ENCODE results near the gene DAPL1.
"Not testable (repeated sequence)": the region's sequence is repeated elsewhere in the genome, so short reads cannot be mapped to it uniquely, and the experiment has no call there.

The DAPL1 gene

DNA sequence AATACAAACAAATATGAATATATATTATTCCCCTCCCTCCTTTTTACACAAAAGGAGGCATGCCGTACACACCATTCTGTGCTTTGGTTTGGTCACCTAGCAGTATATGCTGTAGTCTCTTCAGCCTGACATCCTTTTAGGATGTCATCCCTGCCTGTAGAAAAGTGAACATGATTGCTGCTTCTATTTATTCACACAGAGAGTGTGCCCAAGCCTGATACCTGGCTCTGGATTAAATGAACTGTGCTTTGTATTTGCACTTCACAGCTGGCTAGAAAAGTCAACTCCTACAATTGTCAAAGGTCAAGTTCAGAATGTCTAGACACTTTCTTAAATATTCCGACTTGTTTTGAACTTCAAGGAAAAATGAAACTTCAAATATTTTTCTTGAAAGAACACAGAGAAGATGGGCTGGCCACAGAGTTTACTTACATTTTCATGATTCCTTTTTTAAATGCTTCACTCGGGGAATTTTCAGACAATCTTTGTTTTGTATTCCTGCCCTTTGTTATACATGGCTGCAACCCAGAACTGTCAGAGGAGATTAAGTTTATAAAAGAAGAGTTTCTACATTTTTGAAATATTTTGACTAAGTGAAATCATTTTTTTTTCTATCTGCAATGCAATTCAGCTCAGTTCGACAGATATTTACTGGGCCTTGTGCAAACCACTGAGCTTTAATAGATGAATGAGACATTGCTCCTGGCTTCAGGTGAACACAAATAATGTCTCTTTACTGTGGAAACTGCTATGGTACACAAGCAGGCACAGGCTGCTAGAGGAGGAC, 33.5 kb downstream of the DAPL1 start:
- Histone ChIP-seq H3K9me3 (replicated peaks; ENCODE audit: low read length) (no peaks in the 10 kb centered on the region), H3K9ac (ENCODE audit: low read depth, low read length) (no peak overlapping the region), H3K27me3 (ENCODE audit: control insufficient read depth, insufficient read depth, low read length) (no peaks in the 10 kb centered on the region)

GRCh38 chr2:158829167-158829566, 34.0 kb downstream of the DAPL1 start:
- no peaks in the 10 kb centered on the region for H3K9me3 ChIP-seq (replicated peaks; ENCODE audit: low read length)
- peaks cover 11% of the 10 kb centered on the region for H3K4me1 ChIP-seq (ENCODE audit: control insufficient read depth, insufficient read depth, low read length)
- peak overlapping the region; percentile 2 for H3K4me2 ChIP-seq (ENCODE audit: low read length)
- no peak overlapping the region for H3K9ac ChIP-seq (ENCODE audit: low read depth, low read length)
- H3K36me3 ChIP-seq (ENCODE audit: insufficient read depth, low read length), result no peaks in the 10 kb centered on the region
- no peaks in the 10 kb centered on the region for H3K27me3 ChIP-seq (ENCODE audit: control insufficient read depth, insufficient read depth, low read length)
- H3K4me3 ChIP-seq (ENCODE audit: low read length), result no peak overlapping the region

More for the DNA sequence above, 33.5 kb downstream of the DAPL1 start:
- Histone ChIP-seq H3K4me1 (ENCODE audit: control insufficient read depth, insufficient read depth, low read length) (peaks cover 11% of the 10 kb centered on the region), H3K36me3 (ENCODE audit: insufficient read depth, low read length) (no peaks in the 10 kb centered on the region), H3K4me3 (ENCODE audit: low read length) (no peak overlapping the region), H3K4me2 (ENCODE audit: low read length) (peak overlapping the region; percentile 26)

DNA sequence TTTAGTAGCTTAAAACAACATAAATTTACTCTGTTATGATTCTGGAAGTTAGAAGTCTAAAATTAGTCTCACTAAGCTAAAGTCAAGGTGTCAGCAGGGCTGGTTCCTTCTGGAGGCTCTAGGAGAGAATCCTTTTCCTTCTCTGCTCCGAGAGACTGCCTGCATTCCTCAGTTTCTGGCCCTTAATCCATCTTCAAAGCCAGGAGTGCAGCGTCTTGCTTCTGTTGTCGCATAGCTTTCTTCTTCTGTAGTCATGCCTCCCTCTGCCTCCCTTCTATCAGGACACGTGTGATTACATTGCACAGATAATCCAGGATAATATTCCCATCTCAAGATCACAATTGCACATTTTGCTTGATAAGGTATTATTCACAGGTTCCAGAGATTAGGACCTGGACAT, 35.1 kb downstream of the DAPL1 start:
- Histone ChIP-seq H3K9ac (ENCODE audit: low read depth, low read length) (no peak overlapping the region), H3K27me3 (ENCODE audit: control insufficient read depth, insufficient read depth, low read length) (no peaks in the 10 kb centered on the region), H3K4me3 (ENCODE audit: low read length) (no peak overlapping the region), H3K36me3 (ENCODE audit: insufficient read depth, low read length) (no peaks in the 10 kb centered on the region), H3K4me1 (ENCODE audit: control insufficient read depth, insufficient read depth, low read length) (peaks cover 11% of the 10 kb centered on the region), H3K9me3 (replicated peaks; ENCODE audit: low read length) (no peaks in the 10 kb centered on the region), H3K4me2 (ENCODE audit: low read length) (no peak overlapping the region)

- Histone ChIP-seq H3K4me2 (ENCODE audit: low read length) (no peak overlapping the region), H3K4me1 (ENCODE audit: control insufficient read depth, insufficient read depth, low read length) (no peaks in the 10 kb centered on the region), H3K4me3 (ENCODE audit: low read length) (no peak overlapping the region), H3K27me3 (ENCODE audit: control insufficient read depth, insufficient read depth, low read length) (no peaks in the 10 kb centered on the region), H3K36me3 (ENCODE audit: insufficient read depth, low read length) (no peaks in the 10 kb centered on the region), H3K9me3 (replicated peaks; ENCODE audit: low read length) (no peaks in the 10 kb centered on the region), H3K9ac (ENCODE audit: low read depth, low read length) (no peak overlapping the region)
Observed at GRCh38 chr2:158835431-158835830, 40.3 kb downstream of the DAPL1 start.

GRCh38 chr2:158837645-158838044, 42.5 kb downstream of the DAPL1 start:
- H3K4me1 ChIP-seq (ENCODE audit: control insufficient read depth, insufficient read depth, low read length), result peaks cover 3% of the 10 kb centered on the region
- no peak overlapping the region for H3K4me3 ChIP-seq (ENCODE audit: low read length)
- H3K4me2 ChIP-seq (ENCODE audit: low read length), result no peak overlapping the region
- H3K27me3 ChIP-seq (ENCODE audit: control insufficient read depth, insufficient read depth, low read length), result peaks cover 6% of the 10 kb centered on the region
- H3K9me3 ChIP-seq (replicated peaks; ENCODE audit: low read length), result no peaks in the 10 kb centered on the region
- no peaks in the 10 kb centered on the region for H3K36me3 ChIP-seq (ENCODE audit: insufficient read depth, low read length)
- no peak overlapping the region for H3K9ac ChIP-seq (ENCODE audit: low read depth, low read length)

DNA sequence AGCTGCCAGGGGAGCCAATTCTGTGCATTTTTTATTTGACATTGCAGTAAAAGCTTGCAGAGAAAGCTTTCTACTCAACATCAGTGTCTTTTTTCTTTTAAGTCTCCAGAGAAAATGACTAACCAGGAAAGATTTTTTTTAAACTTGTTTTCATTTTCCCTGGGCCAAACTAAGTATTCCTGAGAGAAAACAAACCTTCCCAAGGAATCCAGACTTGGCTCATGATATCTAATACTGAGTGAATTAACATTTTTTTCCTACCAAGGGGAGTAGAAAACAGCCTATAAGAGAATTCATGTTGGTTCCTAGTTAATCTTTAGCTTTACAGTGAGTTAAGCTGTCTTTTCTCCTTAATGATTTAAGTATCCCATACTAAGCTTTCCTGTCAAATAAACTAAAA, 46.7 kb downstream of the DAPL1 start:
- Histone ChIP-seq H3K36me3 (ENCODE audit: insufficient read depth, low read length) (no peaks in the 10 kb centered on the region), H3K9me3 (replicated peaks; ENCODE audit: low read length) (no peaks in the 10 kb centered on the region), H3K4me2 (ENCODE audit: low read length) (no peak overlapping the region), H3K4me1 (ENCODE audit: control insufficient read depth, insufficient read depth, low read length) (peaks cover 3% of the 10 kb centered on the region), H3K27me3 (ENCODE audit: control insufficient read depth, insufficient read depth, low read length) (peaks cover 26% of the 10 kb centered on the region), H3K9ac (ENCODE audit: low read depth, low read length) (no peak overlapping the region), H3K4me3 (ENCODE audit: low read length) (no peak overlapping the region)

- H3K4me1 ChIP-seq (ENCODE audit: control insufficient read depth, insufficient read depth, low read length), result peaks cover 3% of the 10 kb centered on the region
- H3K27me3 ChIP-seq (ENCODE audit: control insufficient read depth, insufficient read depth, low read length), result peaks cover 32% of the 10 kb centered on the region
- H3K9me3 ChIP-seq (replicated peaks; ENCODE audit: low read length), result no peaks in the 10 kb centered on the region
- H3K4me3 ChIP-seq (ENCODE audit: low read length), result no peak overlapping the region
- H3K4me2 ChIP-seq (ENCODE audit: low read length), result no peak overlapping the region
- H3K9ac ChIP-seq (ENCODE audit: low read depth, low read length), result no peak overlapping the region
- H3K36me3 ChIP-seq (ENCODE audit: insufficient read depth, low read length), result no peaks in the 10 kb centered on the region
Observed at GRCh38 chr2:158845444-158845843, 50.3 kb downstream of the DAPL1 start.

- H3K4me2 ChIP-seq (ENCODE audit: low read length), result no peak overlapping the region
- peaks cover 32% of the 10 kb centered on the region for H3K27me3 ChIP-seq (ENCODE audit: control insufficient read depth, insufficient read depth, low read length)
- no peaks in the 10 kb centered on the region for H3K36me3 ChIP-seq (ENCODE audit: insufficient read depth, low read length)
- H3K4me1 ChIP-seq (ENCODE audit: control insufficient read depth, insufficient read depth, low read length), result peaks cover 3% of the 10 kb centered on the region
- no peaks in the 10 kb centered on the region for H3K9me3 ChIP-seq (replicated peaks; ENCODE audit: low read length)
- H3K9ac ChIP-seq (ENCODE audit: low read depth, low read length), result no peak overlapping the region
- H3K4me3 ChIP-seq (ENCODE audit: low read length), result no peak overlapping the region
Observed at GRCh38 chr2:158845859-158846258, 50.7 kb downstream of the DAPL1 start.

GRCh38 chr2:158847526-158847925, 52.4 kb downstream of the DAPL1 start:
- H3K4me2 ChIP-seq (ENCODE audit: low read length); H3K9ac ChIP-seq (ENCODE audit: low read depth, low read length); H3K9me3 ChIP-seq (replicated peaks; ENCODE audit: low read length); H3K4me3 ChIP-seq (ENCODE audit: low read length); H3K36me3 ChIP-seq (ENCODE audit: insufficient read depth, low read length); H3K4me1 ChIP-seq (ENCODE audit: control insufficient read depth, insufficient read depth, low read length): not testable (repeated sequence)
- H3K27me3 ChIP-seq (ENCODE audit: control insufficient read depth, insufficient read depth, low read length), result peaks cover 28% of the 10 kb centered on the region

DNA sequence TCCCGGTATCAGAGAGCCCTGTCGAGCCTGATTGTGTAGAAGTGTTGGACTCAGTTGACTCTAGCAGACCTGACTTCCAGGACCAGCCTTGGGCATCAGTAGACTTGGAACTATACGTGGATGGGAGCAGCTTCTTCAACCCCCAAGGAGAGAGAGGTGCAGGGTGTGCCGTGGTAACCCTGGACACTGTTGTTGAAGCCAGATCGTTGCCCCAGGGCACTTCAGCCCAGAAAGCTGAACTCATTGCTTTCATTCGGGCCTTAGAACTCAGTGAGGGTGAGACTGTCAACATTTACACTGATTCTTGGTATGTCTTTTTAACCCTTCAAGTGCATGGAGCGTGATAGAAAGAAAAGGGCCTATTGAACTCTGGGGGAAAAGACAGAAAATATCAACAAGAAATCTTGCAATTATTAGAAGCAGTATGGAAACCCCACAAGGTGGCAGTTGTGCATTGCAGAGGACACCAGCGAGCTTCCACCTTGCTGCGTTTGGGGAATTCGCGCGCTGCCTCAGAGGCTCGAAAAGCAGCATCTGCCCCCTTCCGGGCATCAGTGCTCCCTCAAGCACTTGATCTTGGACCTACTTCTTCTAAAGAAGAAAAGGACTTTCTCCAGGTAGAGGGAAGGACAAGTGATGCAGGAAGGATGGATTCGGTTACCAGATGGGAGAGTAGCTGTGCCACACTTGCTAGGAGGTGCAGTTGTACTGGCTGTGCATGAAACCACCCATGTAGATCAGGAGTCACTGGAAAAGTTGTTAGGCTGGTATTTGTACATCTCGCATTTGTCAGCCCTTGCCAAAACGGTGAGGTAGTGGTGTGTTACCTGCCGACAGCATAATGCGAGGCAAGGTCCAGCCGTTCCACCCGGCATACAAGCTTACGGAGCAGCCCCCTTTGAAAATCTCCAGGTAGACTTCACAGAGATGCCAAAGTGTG, 53.2 kb downstream of the DAPL1 start:
- not testable (repeated sequence) for H3K9me3 ChIP-seq (replicated peaks; ENCODE audit: low read length); H3K4me2 ChIP-seq (ENCODE audit: low read length); H3K9ac ChIP-seq (ENCODE audit: low read depth, low read length); H3K4me1 ChIP-seq (ENCODE audit: control insufficient read depth, insufficient read depth, low read length); H3K36me3 ChIP-seq (ENCODE audit: insufficient read depth, low read length); H3K4me3 ChIP-seq (ENCODE audit: low read length)
- H3K27me3 ChIP-seq (ENCODE audit: control insufficient read depth, insufficient read depth, low read length), result peaks cover 23% of the 10 kb centered on the region

DNA sequence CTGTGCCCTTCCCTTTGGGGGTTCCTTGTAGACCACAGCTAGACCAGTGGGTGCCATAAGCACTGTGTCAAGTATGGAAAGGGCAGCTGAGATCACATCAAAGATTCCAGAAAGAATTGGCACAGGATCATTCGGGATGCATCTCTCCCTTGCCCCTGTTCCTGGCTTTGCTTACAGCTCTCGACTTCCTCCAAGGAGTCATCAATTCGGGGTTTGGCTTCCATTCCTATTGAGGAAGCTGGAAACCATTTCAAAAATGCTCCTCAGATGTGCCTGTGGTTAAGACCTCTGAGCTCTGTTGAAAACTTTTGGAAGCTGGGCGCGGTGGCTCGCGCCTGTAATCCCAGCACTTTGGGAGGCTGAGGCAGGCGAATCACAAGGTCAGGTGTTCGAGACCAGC, 65.1 kb downstream of the DAPL1 start:
- H3K27me3 ChIP-seq (ENCODE audit: control insufficient read depth, insufficient read depth, low read length); H3K4me3 ChIP-seq (ENCODE audit: low read length); H3K9ac ChIP-seq (ENCODE audit: low read depth, low read length); H3K36me3 ChIP-seq (ENCODE audit: insufficient read depth, low read length); H3K9me3 ChIP-seq (replicated peaks; ENCODE audit: low read length); H3K4me2 ChIP-seq (ENCODE audit: low read length); H3K4me1 ChIP-seq (ENCODE audit: control insufficient read depth, insufficient read depth, low read length): not testable (repeated sequence)

All from skeletal muscle satellite cell (primary cell).